AG09309 (cell line): ENCODE data around the gene APOB.

Experiments used
- DNase-seq: peaks from one replicate; pipeline ENCODE4 v3.0.0-alpha.2; 2010; ENCODE audit warnings: low read depth
- H3K4me3 ChIP-seq: 2 replicates; pipeline ENCODE4 v1.5.1; 2011; ENCODE audit warnings: mild to moderate bottlenecking, low read depth, low read length, moderate library complexity; ENCODE audit not compliant: control insufficient read depth
- TF ChIP-seq, protein P1 (sequence below): IDR thresholded peaks from 2 replicates; pipeline ENCODE4 v1.5.1; 2011; ENCODE audit warnings: mild to moderate bottlenecking, low read depth, low read length, inconsistent platforms; ENCODE audit not compliant: insufficient read depth, control insufficient read depth; ENCODE audit errors: missing control alignments

The APOB gene

DNA sequence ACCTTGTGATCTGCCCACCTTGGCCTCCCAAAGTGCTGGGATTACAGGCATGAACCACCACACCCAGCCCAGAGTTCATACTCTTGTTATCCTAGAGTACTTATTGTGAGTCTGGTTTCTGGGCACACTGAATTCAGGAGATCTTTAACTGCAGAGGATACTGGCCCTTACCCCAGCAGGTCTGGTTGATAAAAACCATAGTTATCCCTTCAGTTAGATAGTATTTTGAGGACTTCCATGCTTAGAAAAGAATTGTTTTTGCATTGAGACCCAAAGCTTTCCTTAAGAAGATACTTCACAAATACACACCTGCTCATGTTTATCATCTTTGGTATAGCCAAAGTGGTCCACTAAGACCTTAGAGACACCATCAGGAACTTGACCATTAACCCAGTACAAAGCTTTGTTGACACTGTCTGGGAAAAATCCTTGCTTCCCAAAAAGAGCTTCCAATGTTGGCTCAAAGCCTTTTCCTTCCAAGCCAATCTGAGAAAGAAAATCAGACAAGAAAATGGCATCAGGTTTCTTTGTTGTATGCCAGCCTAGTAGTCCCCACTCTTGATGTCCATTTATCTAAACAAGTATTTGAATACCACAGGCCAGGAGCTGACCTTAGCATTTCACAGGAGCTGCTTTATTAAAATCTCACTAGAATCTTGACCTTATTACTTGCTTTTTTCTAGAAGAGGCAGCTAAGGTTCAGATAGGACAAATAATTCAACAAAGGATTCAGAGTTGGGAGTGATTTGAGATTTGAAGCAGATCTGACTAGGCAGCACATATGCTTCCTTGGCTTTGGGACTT lies 17.2 kb downstream of the APOB start:
- H3K4me3 ChIP-seq, result no peak overlapping the region
- DNase-seq, result no peak
- TF ChIP-seq, protein P1, sequence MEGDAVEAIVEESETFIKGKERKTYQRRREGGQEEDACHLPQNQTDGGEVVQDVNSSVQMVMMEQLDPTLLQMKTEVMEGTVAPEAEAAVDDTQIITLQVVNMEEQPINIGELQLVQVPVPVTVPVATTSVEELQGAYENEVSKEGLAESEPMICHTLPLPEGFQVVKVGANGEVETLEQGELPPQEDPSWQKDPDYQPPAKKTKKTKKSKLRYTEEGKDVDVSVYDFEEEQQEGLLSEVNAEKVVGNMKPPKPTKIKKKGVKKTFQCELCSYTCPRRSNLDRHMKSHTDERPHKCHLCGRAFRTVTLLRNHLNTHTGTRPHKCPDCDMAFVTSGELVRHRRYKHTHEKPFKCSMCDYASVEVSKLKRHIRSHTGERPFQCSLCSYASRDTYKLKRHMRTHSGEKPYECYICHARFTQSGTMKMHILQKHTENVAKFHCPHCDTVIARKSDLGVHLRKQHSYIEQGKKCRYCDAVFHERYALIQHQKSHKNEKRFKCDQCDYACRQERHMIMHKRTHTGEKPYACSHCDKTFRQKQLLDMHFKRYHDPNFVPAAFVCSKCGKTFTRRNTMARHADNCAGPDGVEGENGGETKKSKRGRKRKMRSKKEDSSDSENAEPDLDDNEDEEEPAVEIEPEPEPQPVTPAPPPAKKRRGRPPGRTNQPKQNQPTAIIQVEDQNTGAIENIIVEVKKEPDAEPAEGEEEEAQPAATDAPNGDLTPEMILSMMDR, result no peak

DNA sequence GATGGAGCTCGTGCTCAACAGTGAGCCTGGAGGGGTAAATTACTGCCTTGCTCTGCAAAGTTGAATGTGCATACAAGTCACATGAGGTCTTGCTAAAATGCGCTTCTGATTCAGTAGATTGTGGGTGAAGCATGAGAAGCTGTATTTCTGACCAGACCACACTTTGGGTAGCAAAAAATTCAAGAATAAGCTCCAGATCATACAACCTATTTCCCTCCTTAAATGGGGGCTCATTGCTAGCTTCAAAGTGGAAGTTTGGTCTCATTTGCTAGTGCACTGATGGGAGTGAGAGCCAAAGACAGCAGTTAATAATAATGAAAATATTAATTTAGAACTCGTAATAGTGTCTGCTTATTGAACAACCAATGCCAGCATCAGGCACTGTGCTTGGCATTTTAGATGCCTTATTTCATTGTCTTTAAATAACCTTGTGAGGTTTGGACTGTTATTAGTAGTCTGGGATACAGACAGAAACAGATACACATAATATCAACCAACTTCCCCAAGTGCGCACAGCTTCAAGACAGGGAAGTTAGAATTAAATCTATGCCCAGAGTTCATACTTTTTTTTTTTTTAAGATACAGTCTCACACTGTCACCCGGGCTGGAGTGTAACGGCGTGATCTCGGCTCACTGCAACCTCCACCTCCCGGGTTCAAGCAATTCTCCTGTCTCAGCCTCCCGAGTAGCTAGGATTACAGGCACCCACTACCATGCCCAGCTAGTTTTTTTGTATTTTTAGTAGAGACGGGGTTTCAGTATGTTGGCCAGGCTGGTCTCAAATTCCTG lies 18.0 kb downstream of the APOB start:
- no peak overlapping the region for H3K4me3 ChIP-seq
- TF ChIP-seq, protein P1, result no peak
- no peak for DNase-seq

DNA sequence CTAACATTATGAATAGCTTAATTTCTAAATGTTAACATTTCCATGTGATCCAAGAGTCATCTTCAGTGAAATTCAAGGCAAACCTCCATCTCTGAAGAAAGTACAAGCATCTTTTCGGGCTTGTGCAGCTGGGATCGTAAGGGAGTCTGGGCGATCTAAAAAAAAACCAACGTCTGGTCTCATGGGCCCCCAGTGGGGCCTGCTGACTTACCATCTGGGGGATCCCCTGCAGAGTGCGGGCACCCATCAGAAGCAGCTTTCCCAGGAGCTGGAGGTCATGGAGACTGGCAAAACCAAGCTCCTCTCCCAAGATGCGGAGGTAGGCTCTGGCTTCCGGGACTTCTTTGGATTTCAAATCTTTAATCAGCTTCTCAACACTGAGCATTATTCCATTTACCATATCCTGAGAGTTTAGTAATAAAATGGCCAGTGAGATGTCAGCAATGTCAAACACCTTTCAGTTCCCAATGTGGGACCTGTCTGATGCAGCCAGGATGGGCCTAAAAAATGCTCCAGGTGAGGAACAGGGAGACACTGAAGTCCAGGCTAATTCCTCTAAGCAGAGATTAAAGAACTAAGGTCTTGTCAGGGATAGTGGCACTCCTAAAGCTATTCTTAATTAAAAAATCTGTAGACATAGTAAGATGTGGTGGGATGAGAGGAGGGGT lies 19.0 kb downstream of the APOB start:
- no peak for DNase-seq
- TF ChIP-seq, protein P1, result no peak
- H3K4me3 ChIP-seq, result no peak overlapping the region

DNA sequence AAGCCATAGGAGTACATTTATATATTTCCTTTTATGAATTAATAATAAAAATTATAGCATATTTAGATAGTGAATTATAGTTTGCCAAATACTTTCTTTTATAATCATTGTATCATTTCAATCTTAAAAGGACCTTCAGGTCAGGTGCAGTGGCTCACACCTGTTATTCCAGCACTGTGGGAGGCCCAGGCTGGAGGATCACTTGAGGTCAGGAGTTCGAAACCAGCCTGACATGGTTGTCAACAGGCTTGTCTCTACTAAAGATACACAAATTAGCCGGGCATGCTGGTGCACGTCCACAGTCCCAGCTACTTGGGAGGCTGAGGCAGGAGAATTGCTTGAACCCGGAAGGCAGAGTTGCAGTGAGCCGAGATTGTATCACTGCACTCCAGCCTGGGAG lies 19.7 kb downstream of the APOB start:
- TF ChIP-seq, protein P1, result no peak
- H3K4me3 ChIP-seq, result no peak overlapping the region
- no peak for DNase-seq

DNA sequence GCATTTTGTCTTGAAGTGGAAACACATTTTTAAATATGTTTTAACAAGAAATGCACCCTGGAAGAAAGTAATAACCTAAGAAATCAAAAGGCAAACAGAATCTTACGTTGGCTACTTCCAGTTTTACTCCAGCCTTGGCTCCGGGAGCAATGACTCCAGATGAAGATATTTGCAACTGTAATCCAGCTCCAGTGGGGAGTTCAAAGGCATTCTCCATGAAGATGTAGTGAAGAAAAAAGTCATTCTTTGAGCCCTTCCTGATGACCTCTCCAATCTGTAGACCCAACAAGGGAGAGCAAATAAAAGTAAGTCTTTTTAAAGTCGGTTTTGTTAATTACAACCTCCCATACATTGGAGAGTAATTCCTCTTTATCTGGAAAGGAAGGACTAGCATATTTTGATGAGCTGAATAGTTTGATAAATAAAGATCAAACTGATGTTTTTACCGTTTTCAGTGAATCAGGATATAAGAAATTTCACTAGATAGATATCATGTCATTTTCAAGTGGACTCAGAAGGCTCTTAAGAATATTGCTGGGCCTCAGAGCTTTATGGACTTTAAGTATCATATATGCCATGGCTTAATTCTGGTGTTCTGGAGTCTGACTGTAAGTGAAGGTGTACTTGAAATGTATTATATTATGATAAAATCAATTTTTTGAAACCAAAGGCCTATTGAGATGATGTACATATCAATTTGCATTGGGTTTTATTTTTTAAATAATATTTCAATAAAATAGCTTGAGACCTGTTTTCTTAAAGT lies 20.3 kb downstream of the APOB start:
- TF ChIP-seq, protein P1, result no peak
- DNase-seq, result no peak
- H3K4me3 ChIP-seq, result no peak overlapping the region
